Spleen (tissue), 11 donors: ENCODE measurements around the gene NKG7. TPM values are rescaled to one million over a fixed set of nuclear protein-coding genes. Genes with fewer than 3 reads are reported as not detected.

Experiments
- DNase-seq: peaks from one replicate; pipeline ENCODE4 v3.0.0-alpha.2; 2020
- H3K27ac ChIP-seq, 8 donors: fragments of 200-600 bp; sonication (generic) in 7 of 8; 1 replicate in 4 of 8; 2 replicates in 4 of 8; pipeline versions ENCODE4 v1.5.0 to v1.8.0; 2016 to 2021; ENCODE audit warnings: inconsistent platforms in 4 of 8, mild to moderate bottlenecking in 4 of 8, moderate library complexity in 1 of 8
- H3K27me3 ChIP-seq, 7 donors: fragments of 200-600 bp; sonication (generic) in 6 of 7; replicated peaks in 1 of 7; 1 replicate in 4 of 7; 2 replicates in 3 of 7; pipeline versions ENCODE4 v1.5.0 to v1.8.0; 2016 to 2021; ENCODE audit warnings: inconsistent platforms in 3 of 7, mild to moderate bottlenecking in 1 of 7
- H3K36me3 ChIP-seq, 6 donors: fragments of 200-600 bp; sonication (generic) in 5 of 6; 1 replicate in 4 of 6; 2 replicates in 2 of 6; pipeline versions ENCODE4 v1.5.0 to v1.8.0; 2016 to 2021; ENCODE audit warnings: inconsistent platforms in 2 of 6
- H3K4me1 ChIP-seq, 6 donors: fragments of 200-600 bp; sonication (generic) in 5 of 6; 1 replicate in 3 of 6; 2 replicates in 3 of 6; pipeline versions ENCODE4 v1.5.0 to v1.8.0; 2016 to 2021; ENCODE audit warnings: inconsistent platforms in 3 of 6
- H3K4me3 ChIP-seq, 8 donors: fragments of 200-600 bp; sonication (generic) in 7 of 8; 1 replicate in 4 of 8; 2 replicates in 4 of 8; pipeline versions ENCODE4 v1.5.0 to v1.8.0; 2016 to 2021; ENCODE audit warnings: inconsistent platforms in 4 of 8, mild to moderate bottlenecking in 4 of 8, moderate library complexity in 2 of 8
- H3K9me3 ChIP-seq, 8 donors: fragments of 200-600 bp; sonication (generic) in 7 of 8; 1 replicate in 4 of 8; 2 replicates in 4 of 8; pipeline versions ENCODE4 v1.5.0 to v1.8.0; 2016 to 2021; ENCODE audit warnings: inconsistent platforms in 4 of 8
- POLR2A ChIP-seq, 3 donors: fragments of 450-650 bp; IDR thresholded peaks; one replicate each; pipeline ENCODE4 v1.5.1; 2017; ENCODE audit warnings: antibody characterized with exemption in 3 of 3, mild to moderate bottlenecking in 1 of 3
- POLR2AphosphoS5 ChIP-seq, 3 donors: sonication (generic); formaldehyde crosslinking; IDR thresholded peaks; one replicate each; pipeline ENCODE4 v1.5.1; 2017; ENCODE audit warnings: antibody characterized with exemption in 3 of 3
- WGBS, 5 donors: extraction: QIAGEN DNeasy Blood & Tissue Kit in 3 of 5; methylation state at CpG; one replicate each; pipeline versions ENCODE4 v1.1.5 to v1.1.7; 2013 to 2018; 5-methylcytosine and 5-hydroxymethylcytosine counted together
- intact Hi-C: fragments of 100-400 bp; cut with DNase I; formaldehyde crosslinking; loops from one replicate; pipeline ENCODE4 v1.15.0; 2023; ENCODE audit warnings: low total_unique reads
- polyA plus RNA-seq, 3 donors: library from polyadenylated mRNA; stranded (reverse); fragments of 200-250 nt; gene quantifications; one replicate each; pipeline ENCODE4 v1.2.1, GENCODE V29; 2013
- total RNA-seq, 7 donors: library from RNA; depleted of rRNA in 3 of 7; stranded (reverse); fragments of >200 nt in 3 of 7; fragmentation: NEBNext Ultra II Directional in 4 of 7; extraction: Animal tissue kit (Norgen Biotek cat#: 25700) in 4 of 7; gene quantifications; one replicate each; pipeline versions ENCODE4 v1.1.0 to v1.2.1, GENCODE V29; 2016 to 2021
- TF ChIP-seq, protein P1 (sequence below), 11 experiments: fragments of 200-600 bp in 7 of 11; fragments of 450-650 bp in 4 of 11; sonication (generic) in 4 of 11; IDR thresholded peaks in 8 of 11; conservative IDR thresholded peaks in 3 of 11; 1 replicate in 7 of 11; 2 replicates in 4 of 11; pipeline versions ENCODE4 v1.4.0 to v1.8.0; 2016 to 2021; ENCODE audit warnings: antibody characterized with exemption in 11 of 11, inconsistent platforms in 4 of 11, mild to moderate bottlenecking in 1 of 11
- donor health status: healthy with polysubstance abuse.
- donor health status: DM: no; HTN: no; CAD: no; lungs with moderate emphysema.
- donor health status: DM: no; HTN: no; CAD: no.
- donor health status: Bipolar disorder and iron deficiency.
- donor health status: healthy.
- donor health status: DM: no; HTN: no; CAD: no.
- donor health status: DM: yes; HTN: yes; CAD: no.

Gene NKG7
- total and polyA plus RNA-seq, 10 donors = 30.8 to 144 (median 75.1) TPM

DNA sequence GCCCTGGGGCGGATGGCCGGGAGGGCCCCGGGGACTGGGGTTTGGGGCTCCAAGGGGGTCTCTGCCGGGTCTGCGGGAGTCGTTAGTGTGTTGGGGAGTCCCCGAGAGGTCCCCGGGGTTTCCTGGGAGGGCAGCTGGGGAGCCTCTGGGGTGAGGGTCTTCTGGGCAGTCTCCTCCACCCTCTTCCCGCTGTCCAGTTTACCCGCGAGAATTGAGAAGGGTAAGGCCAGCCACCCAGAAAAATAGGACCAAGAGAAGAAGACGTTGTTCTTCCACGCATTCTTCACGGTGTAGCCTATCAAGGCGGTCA is 5.2 kb downstream of the NKG7 start:
- Histone ChIP-seq H3K4me1 (peaks cover 4 to 91% (median 51%) of the 10 kb centered on the region in 6 donors), H3K27me3 (no peaks in the 10 kb centered on the region), H3K27ac (peak overlapping the region; percentile 75 to 97 (median 93)), H3K4me3 (peak overlapping the region; percentile 51 to 95 (median 78)), H3K9me3 (no peaks in the 10 kb centered on the region), H3K36me3 (no peaks in the 10 kb centered on the region)
- TF ChIP-seq, protein P1, sequence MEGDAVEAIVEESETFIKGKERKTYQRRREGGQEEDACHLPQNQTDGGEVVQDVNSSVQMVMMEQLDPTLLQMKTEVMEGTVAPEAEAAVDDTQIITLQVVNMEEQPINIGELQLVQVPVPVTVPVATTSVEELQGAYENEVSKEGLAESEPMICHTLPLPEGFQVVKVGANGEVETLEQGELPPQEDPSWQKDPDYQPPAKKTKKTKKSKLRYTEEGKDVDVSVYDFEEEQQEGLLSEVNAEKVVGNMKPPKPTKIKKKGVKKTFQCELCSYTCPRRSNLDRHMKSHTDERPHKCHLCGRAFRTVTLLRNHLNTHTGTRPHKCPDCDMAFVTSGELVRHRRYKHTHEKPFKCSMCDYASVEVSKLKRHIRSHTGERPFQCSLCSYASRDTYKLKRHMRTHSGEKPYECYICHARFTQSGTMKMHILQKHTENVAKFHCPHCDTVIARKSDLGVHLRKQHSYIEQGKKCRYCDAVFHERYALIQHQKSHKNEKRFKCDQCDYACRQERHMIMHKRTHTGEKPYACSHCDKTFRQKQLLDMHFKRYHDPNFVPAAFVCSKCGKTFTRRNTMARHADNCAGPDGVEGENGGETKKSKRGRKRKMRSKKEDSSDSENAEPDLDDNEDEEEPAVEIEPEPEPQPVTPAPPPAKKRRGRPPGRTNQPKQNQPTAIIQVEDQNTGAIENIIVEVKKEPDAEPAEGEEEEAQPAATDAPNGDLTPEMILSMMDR (IDR thresholded peaks at IDR 0.05 in 8 of 11, conservative IDR thresholded peaks at IDR 0.05 in 3 of 11) = no peak
- TF ChIP-seq POLR2A (IDR thresholded peaks at IDR 0.05) = peak in 1 of 3 donors; percentile 79
- 0 to 1% (median 1%) methylated on average over 15 of the region's 15 CpGs for WGBS, 5 donors
- intact Hi-C loops = no loop called here
- DNase-seq = no peak

DNA sequence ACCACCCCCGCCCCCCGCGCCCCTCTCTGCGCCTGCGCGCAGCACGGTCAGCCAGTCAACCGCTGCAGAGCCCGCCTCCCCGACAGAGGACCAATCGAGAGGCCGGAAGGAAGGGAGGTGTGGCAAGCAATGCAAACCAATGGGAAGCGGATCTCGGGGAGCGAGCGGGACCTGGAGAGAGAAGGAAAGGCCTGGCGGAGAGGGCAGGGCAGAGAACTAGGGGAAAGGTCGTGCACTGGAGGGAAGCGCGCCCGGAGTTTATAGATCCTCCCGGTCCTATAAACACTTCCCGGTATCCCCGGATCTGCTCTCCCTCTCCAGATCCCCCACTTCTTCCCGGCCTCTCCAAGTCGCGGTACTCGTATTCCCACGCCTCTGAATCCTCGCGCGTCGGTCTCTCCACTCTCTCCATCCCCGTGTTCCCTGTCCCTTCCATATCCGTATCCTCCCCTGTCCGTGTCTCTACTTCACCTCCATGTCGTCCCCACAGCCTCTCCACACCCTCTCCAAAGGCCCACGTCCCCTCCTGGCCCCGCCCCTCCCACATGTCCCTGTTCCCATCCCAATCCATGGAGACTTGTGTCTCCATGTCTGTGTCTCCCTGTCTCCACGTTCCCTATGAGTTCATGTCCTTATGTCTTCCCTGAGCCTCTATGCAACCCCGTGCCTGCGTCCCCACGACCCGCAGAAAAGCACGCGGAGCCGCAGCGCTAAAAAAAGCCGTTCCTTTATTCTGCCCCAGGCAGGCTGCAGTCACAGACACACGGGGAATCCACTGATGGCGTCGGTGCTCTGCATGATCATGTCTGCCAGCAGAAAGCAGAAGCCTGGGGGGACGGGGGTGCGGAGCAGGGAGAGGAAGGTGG is 5.8 kb downstream of the NKG7 start:
- Histone ChIP-seq H3K27ac (peak overlapping the region; percentile 75 to 97 (median 93)), H3K4me3 (peak overlapping the region; percentile 51 to 95 (median 78)), H3K27me3 (no peaks in the 10 kb centered on the region), H3K4me1 (peaks cover 4 to 87% (median 47%) of the 10 kb centered on the region in 6 donors), H3K9me3 (no peaks in the 10 kb centered on the region), H3K36me3 (no peaks in the 10 kb centered on the region)
- TF ChIP-seq POLR2A (IDR thresholded peaks at IDR 0.05) (peak in 2 of 3 donors; percentile 48 to 65), POLR2AphosphoS5 (IDR thresholded peaks at IDR 0.05) (peak; percentile 82 to 97 (median 96))
- TF ChIP-seq, protein P1 (IDR thresholded peaks at IDR 0.05 in 8 of 11, conservative IDR thresholded peaks at IDR 0.05 in 3 of 11) = peak in 2 of 11 experiments; percentile 12 to 25
- intact Hi-C loops = no loop called here
- DNase-seq = peak; percentile 97
- WGBS, 5 donors = 0 to 1% (median 0%) methylated on average over 43 to 54 of the region's 54 CpGs

DNA sequence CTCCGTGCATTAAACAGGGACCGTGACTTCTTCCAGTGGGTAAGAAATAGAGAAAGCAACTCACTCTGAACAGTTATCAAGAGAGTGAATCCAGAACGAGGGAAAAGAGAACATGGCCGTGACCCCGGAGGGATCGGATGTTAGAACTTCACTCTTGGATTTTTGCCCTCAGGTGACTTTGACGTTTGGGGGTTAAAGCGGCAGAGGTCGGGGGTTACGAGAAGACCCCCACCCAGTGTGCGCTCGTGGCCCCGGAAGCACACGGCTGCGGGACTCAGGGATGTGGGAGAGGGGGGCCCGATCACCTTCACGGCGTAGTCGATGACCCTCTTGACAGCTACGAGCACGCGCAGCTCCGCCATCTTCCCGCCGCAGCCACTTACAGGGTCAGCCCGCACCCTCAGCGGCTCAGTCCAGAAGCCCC is 6.5 kb downstream of the NKG7 start, which contains the start of gene ETFB:
ETFB (minus strand) TSS at position 424 of the 424 bp plus-strand sequence; CDS start at position 362, 62 bp downstream.
- intact Hi-C loops = no loop called here
- peak in 1 of 3 donors; percentile 87 for TF ChIP-seq POLR2AphosphoS5 (IDR thresholded peaks at IDR 0.05)
- TF ChIP-seq, protein P1 (IDR thresholded peaks at IDR 0.05 in 8 of 11, conservative IDR thresholded peaks at IDR 0.05 in 3 of 11) = no peak
- DNase-seq = no peak
- H3K36me3 ChIP-seq = no peaks in the 10 kb centered on the region
- peaks cover 4 to 80% (median 45%) of the 10 kb centered on the region in 6 donors for H3K4me1 ChIP-seq
- no peaks in the 10 kb centered on the region for H3K27me3 ChIP-seq
- 0 to 1% (median 1%) methylated on average over 15 to 27 of the region's 27 CpGs for WGBS, 5 donors
- H3K27ac ChIP-seq = peak within 1 kb of the TSS; percentile 75 to 97 (median 93)
- H3K4me3 ChIP-seq = peak within 1 kb of the TSS; percentile 51 to 95 (median 78)
- H3K9me3 ChIP-seq = no peaks in the 10 kb centered on the region
